ENCODE data around the gene ZNF846.

ZNF846 gene

DNA sequence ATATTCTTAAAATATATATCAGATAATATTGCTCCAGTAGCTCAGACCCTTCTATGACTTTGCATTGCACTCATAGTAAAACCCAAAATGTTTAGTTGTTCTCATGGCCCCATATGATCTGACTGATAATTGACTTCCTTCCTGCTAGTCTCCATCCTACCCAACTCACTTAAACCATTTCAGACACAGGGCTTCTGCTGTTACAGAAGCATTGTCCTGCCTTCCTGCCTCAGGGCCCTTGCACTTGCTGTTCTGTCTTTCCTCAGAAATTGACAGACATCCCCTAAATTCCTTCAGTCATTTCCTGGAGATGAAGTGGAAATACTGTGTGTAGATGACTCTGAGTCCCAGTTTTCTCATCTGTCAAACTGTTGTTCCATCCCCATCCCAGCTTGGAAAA is 30.6 kb upstream of the ZNF846 start:
- H3K79me2 ChIP-seq (ENCODE audit: insufficient read depth, low read length): no peaks in the 10 kb centered on the region
- no peaks in the 10 kb centered on the region for H3K36me3 ChIP-seq (ENCODE audit: insufficient read depth, low read length)
- H3K4me3 ChIP-seq (ENCODE audit: low read length, poor library complexity, severe bottlenecking): no peak overlapping the region

GRCh38 chr19:9797871-9798270 is 29.3 kb upstream of the ZNF846 start:
- Histone ChIP-seq H3K9ac (ENCODE audit: low read depth, low read length, poor library complexity, severe bottlenecking) (no peak overlapping the region), H3K36me3 (ENCODE audit: insufficient read depth, low read length) (no peaks in the 10 kb centered on the region), H3F3A (ENCODE audit: low read depth) (0 out of 2 replicates have a peak, but pooled peaks cover 3% of the 10 kb centered on the region), H3K27me3 (ENCODE audit: insufficient read depth, low read length, poor library complexity, severe bottlenecking) (no peaks in the 10 kb centered on the region), H3K9me2 (replicated peaks; ENCODE audit: low read depth, low read length) (no peaks in the 10 kb centered on the region), H3K79me2 (ENCODE audit: insufficient read depth, low read length) (no peaks in the 10 kb centered on the region), H3K9me3 (ENCODE audit: insufficient read depth, low read depth, low read length) (no peaks in the 10 kb centered on the region), H4K20me1 (ENCODE audit: insufficient read depth, low read length, poor library complexity, severe bottlenecking) (no peaks in the 10 kb centered on the region), H3K4me3 (ENCODE audit: low read length, poor library complexity, severe bottlenecking) (no peak overlapping the region), H3K4me2 (ENCODE audit: low read depth, low read length, poor library complexity, severe bottlenecking) (no peak overlapping the region), H3K4me1 (ENCODE audit: insufficient read depth, low read length, poor library complexity, severe bottlenecking) (peaks cover 27% of the 10 kb centered on the region), H2AFZ (ENCODE audit: low read length) (no peak overlapping the region)
- TF ChIP-seq EZH2phosphoT487 (IDR thresholded peaks at IDR 0.05; ENCODE audit: borderline replicate concordance) (no peak), CTCF (conservative IDR thresholded peaks at IDR 0.05; ENCODE audit: low read length) (no peak)

More for the DNA sequence above, 30.6 kb upstream of the ZNF846 start:
- H3K27me3 ChIP-seq (ENCODE audit: insufficient read depth, low read length, poor library complexity, severe bottlenecking): no peaks in the 10 kb centered on the region
- no peaks in the 10 kb centered on the region for H3F3A ChIP-seq (ENCODE audit: low read depth)
- H3K9me2 ChIP-seq (replicated peaks; ENCODE audit: low read depth, low read length): no peaks in the 10 kb centered on the region
- TF ChIP-seq EZH2phosphoT487 (IDR thresholded peaks at IDR 0.05; ENCODE audit: borderline replicate concordance) (no peak), CTCF (conservative IDR thresholded peaks at IDR 0.05; ENCODE audit: low read length) (no peak)
- H2AFZ ChIP-seq (ENCODE audit: low read length): no peak overlapping the region
- H3K9me3 ChIP-seq (ENCODE audit: insufficient read depth, low read depth, low read length): no peaks in the 10 kb centered on the region
- no peak overlapping the region for H3K9ac ChIP-seq (ENCODE audit: low read depth, low read length, poor library complexity, severe bottlenecking)
- peaks cover 19% of the 10 kb centered on the region for H3K4me1 ChIP-seq (ENCODE audit: insufficient read depth, low read length, poor library complexity, severe bottlenecking)
- peak overlapping the region; percentile 30 for H3K4me2 ChIP-seq (ENCODE audit: low read depth, low read length, poor library complexity, severe bottlenecking)
- H4K20me1 ChIP-seq (ENCODE audit: insufficient read depth, low read length, poor library complexity, severe bottlenecking): no peaks in the 10 kb centered on the region

DNA sequence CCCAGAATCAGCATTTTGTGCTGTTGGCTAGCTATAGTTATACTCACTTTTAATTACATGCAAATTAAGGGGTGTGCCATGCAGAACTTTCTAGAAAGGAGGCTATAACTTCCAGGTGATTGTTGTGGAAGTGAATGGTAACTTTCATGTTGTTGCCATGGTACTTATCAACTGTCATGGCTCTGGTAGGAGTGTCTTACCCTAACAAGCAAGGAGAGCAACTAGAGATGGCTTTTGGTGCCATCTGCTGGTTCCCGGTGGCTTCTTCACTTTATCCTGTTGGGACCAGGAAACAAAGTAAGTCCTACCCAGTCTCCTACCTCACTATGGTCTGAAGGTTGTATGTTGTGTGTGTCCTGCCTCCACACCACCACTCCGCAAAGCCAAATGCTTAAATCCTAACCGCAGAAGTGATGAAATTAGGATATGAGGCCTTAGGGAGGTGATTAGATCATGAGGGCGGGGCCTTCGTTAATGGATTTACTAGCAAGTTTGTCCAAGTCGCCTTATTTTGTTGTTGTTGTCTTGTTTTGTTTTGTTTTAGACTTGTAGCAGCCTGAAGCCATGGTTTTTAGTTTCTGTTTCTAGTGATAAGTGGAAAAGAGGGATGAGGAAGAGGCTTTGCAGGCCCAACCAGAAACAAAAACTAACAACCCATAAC is 27.7 kb upstream of the ZNF846 start:
- Histone ChIP-seq H3K4me1 (ENCODE audit: insufficient read depth, low read length, poor library complexity, severe bottlenecking) (peaks cover 30% of the 10 kb centered on the region), H3K9me2 (replicated peaks; ENCODE audit: low read depth, low read length) (no peaks in the 10 kb centered on the region), H2AFZ (ENCODE audit: low read length) (peak overlapping the region; percentile 70), H3K36me3 (ENCODE audit: insufficient read depth, low read length) (no peaks in the 10 kb centered on the region), H3K9ac (ENCODE audit: low read depth, low read length, poor library complexity, severe bottlenecking) (no peak overlapping the region), H3K4me2 (ENCODE audit: low read depth, low read length, poor library complexity, severe bottlenecking) (peak overlapping the region; percentile 13), H3K27me3 (ENCODE audit: insufficient read depth, low read length, poor library complexity, severe bottlenecking) (no peaks in the 10 kb centered on the region), H3K9me3 (ENCODE audit: insufficient read depth, low read depth, low read length) (no peaks in the 10 kb centered on the region), H3K79me2 (ENCODE audit: insufficient read depth, low read length) (no peaks in the 10 kb centered on the region), H4K20me1 (ENCODE audit: insufficient read depth, low read length, poor library complexity, severe bottlenecking) (no peaks in the 10 kb centered on the region), H3F3A (ENCODE audit: low read depth) (0 out of 2 replicates have a peak, but pooled peaks cover 3% of the 10 kb centered on the region), H3K4me3 (ENCODE audit: low read length, poor library complexity, severe bottlenecking) (no peak overlapping the region)
- TF ChIP-seq CTCF (conservative IDR thresholded peaks at IDR 0.05; ENCODE audit: low read length): peak; percentile 92
- no peak for TF ChIP-seq EZH2phosphoT487 (IDR thresholded peaks at IDR 0.05; ENCODE audit: borderline replicate concordance)

Data from Loucy (cell line).